Brain microvascular endothelial cell (primary cell): Measurements from ENCODE around the gene ARHGEF12.

Experiments used
- DNase-seq: peaks from one replicate; pipeline ENCODE4 v3.0.0-alpha.2; 2020
- H3K27ac ChIP-seq: fragments of 250-450 bp; sonication (Bioruptor Pico); 2 replicates; pipeline ENCODE4 v1.5.1; 2020; ENCODE audit warnings: mild to moderate bottlenecking, moderate library complexity
- H3K27me3 ChIP-seq: fragments of 250-450 bp; sonication (Bioruptor Pico); replicated peaks from 2 replicates; pipeline ENCODE4 v1.5.1; 2020; ENCODE audit warnings: mild to moderate bottlenecking
- H3K36me3 ChIP-seq: fragments of 250-450 bp; sonication (Bioruptor Pico); replicated peaks from 2 replicates; pipeline ENCODE4 v1.5.1; 2020; ENCODE audit warnings: mild to moderate bottlenecking
- H3K4me3 ChIP-seq: 2 replicates; pipeline ENCODE4 v1.5.1; 2011; ENCODE audit warnings: low read depth, mild to moderate bottlenecking, control low read depth, low read length, moderate library complexity
- CTCF ChIP-seq: IDR thresholded peaks from 2 replicates; pipeline ENCODE4 v1.5.1; 2011; ENCODE audit warnings: low read depth, mild to moderate bottlenecking, moderate library complexity, low read length, control low read depth, inconsistent platforms; ENCODE audit errors: missing control alignments
- in situ Hi-C: cut with HindIII; loops from 2 replicates; pipeline ENCODE4 v1.10.0; 2017; ENCODE audit warnings: low sequenced_read_pairs, low pct_ligation_motif_present

ARHGEF12 gene

GRCh38 chr11:120342226-120342625, 6.0 kb downstream of the ARHGEF12 start:
- in situ Hi-C loops = no loop called here
- Histone ChIP-seq H3K27ac (no peak overlapping the region), H3K27me3 (no peaks in the 10 kb centered on the region), H3K4me3 (no peak overlapping the region), H3K36me3 (no peaks in the 10 kb centered on the region)
- DNase-seq = no peak
- no peak for TF ChIP-seq CTCF

DNA sequence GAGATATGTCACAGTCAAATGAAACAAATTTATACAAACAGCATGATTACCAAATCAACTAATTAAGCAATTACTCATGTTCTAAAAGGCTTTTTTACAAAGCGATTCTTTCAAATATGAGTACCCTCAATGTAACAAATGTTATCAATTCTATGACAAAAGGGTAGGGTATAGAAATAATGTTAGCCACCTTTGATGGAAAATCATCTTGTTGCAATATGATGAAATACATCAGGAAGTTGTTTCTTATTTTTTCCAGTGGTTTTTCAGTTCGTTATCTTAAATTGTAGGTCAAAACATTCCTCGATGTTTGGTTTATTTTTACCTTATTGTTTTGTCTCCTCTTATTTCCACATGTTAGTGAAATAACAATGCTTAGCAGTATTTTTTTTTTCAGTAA, 6.5 kb downstream of the ARHGEF12 start:
- DNase-seq = no peak
- in situ Hi-C loops = no loop called here
- Histone ChIP-seq H3K4me3 (no peak overlapping the region), H3K27me3 (no peaks in the 10 kb centered on the region), H3K27ac (no peak overlapping the region), H3K36me3 (no peaks in the 10 kb centered on the region)
- TF ChIP-seq CTCF = no peak

- Histone ChIP-seq H3K27ac (no peak overlapping the region), H3K27me3 (no peaks in the 10 kb centered on the region), H3K36me3 (no peaks in the 10 kb centered on the region), H3K4me3 (no peak overlapping the region)
- in situ Hi-C loops = no loop called here
- no peak for DNase-seq
- TF ChIP-seq CTCF = no peak
Measured at GRCh38 chr11:120343429-120343828, 7.2 kb downstream of the ARHGEF12 start.

DNA sequence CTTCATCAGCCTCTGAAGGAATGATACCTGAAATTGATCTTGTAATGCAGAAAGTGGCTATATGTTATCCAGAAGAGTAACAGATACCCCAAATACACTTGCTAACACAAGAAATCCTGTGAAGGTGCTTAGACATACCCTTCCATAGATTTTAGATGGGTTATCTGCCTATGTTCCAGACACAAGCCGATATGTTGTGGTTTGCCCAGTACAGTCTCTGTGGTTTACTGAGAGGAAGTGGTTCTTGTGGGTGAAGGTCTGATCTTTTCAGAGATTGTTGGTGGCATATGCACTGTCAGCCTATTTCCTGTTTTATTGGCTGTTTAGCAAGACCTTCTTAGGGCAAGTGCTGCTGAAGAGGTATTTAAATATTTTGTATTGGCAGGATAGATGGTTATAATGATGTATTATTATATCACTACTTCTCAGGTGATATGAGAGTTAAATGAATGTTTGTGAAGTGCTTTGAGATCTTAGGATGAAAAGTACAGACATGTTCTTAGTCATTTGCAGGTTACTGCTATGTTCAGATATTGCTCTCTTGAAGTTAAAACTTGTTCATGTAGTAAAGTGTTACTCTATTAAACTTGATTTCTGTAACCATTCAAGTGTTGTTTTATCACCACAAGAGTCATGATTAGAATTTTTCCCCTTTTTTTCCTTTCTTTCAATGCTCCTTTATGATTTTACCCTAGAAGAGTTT, 8.2 kb downstream of the ARHGEF12 start:
- peak; percentile 53 for DNase-seq
- Histone ChIP-seq H3K4me3 (no peak overlapping the region), H3K27me3 (no peaks in the 10 kb centered on the region), H3K36me3 (no peaks in the 10 kb centered on the region), H3K27ac (no peak overlapping the region)
- in situ Hi-C loops = no loop called here
- TF ChIP-seq CTCF = no peak

GRCh38 chr11:120346233-120346632, 10.0 kb downstream of the ARHGEF12 start:
- H3K4me3 ChIP-seq = no peak overlapping the region
- no peaks in the 10 kb centered on the region for H3K27me3 ChIP-seq
- no peak overlapping the region for H3K27ac ChIP-seq
- DNase-seq = no peak
- in situ Hi-C loops = no loop called here
- no peak for TF ChIP-seq CTCF
- no peaks in the 10 kb centered on the region for H3K36me3 ChIP-seq

DNA sequence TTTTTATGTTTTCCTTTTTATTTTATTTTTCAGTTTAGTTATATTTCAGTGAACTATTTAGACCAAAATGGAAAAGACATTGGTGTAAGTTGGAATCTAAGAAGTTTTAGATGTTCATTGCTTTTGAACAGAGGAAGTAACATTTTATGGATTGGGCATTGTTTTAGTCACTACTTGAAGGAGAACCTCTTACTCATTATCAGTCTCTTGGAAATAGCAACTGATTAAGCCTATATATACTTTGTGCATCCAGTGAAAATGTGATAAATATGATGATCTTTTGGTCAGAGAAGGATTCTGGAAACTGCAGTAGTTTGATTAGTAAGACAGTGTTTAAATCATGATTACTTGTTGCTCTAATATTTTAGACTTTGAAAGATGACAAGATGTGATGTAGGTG, 14.4 kb downstream of the ARHGEF12 start:
- Histone ChIP-seq H3K4me3 (no peak overlapping the region), H3K27ac (no peak overlapping the region), H3K27me3 (no peaks in the 10 kb centered on the region), H3K36me3 (no peaks in the 10 kb centered on the region)
- TF ChIP-seq CTCF = no peak
- in situ Hi-C loops = no loop called here
- no peak for DNase-seq
